Liver (tissue), 9 donors: Measurements from ENCODE around the gene HECTD2. TPM values are rescaled to one million over a fixed set of nuclear protein-coding genes. Genes with fewer than 3 reads are reported as not detected.

Experiments used
- DNase-seq: peaks from one replicate; pipeline ENCODE4 v3.0.0-alpha.2; 2017; ENCODE audit warnings: low spot score
- H3K27ac ChIP-seq, 2 donors: one replicate each; pipeline ENCODE4 v1.7.0; 2013; ENCODE audit warnings: inconsistent platforms in 2 of 2, low read length in 2 of 2, control low read depth in 1 of 2, low read depth in 1 of 2, mild to moderate bottlenecking in 1 of 2
- H3K27me3 ChIP-seq, 4 donors: one replicate each; pipeline versions ENCODE4 v1.6.1 to v1.7.0; 2013; ENCODE audit warnings: low read length in 3 of 4, inconsistent platforms in 1 of 4, mild to moderate bottlenecking in 1 of 4, moderate library complexity in 1 of 4; ENCODE audit not compliant: control insufficient read depth in 4 of 4, insufficient read depth in 4 of 4
- H3K36me3 ChIP-seq, 4 donors: one replicate each; pipeline versions ENCODE4 v1.6.1 to v1.7.0; 2013; ENCODE audit warnings: low read length in 3 of 4, mild to moderate bottlenecking in 3 of 4, low read depth in 1 of 4, moderate library complexity in 1 of 4; ENCODE audit not compliant: control insufficient read depth in 4 of 4, insufficient read depth in 3 of 4
- H3K4me1 ChIP-seq, 4 donors: one replicate each; pipeline versions ENCODE4 v1.6.1 to v1.7.0; 2013; ENCODE audit warnings: low read length in 3 of 4, mild to moderate bottlenecking in 3 of 4, moderate library complexity in 1 of 4; ENCODE audit not compliant: control insufficient read depth in 4 of 4, insufficient read depth in 4 of 4
- H3K4me3 ChIP-seq, 3 donors: one replicate each; pipeline versions ENCODE4 v1.6.1 to v1.7.0; 2013; ENCODE audit warnings: low read length in 3 of 3, control low read depth in 1 of 3, low read depth in 1 of 3, mild to moderate bottlenecking in 1 of 3
- H3K9ac ChIP-seq, 2 donors: one replicate each; pipeline ENCODE4 v1.7.0; 2013; ENCODE audit warnings: low read length in 2 of 2, mild to moderate bottlenecking in 2 of 2, moderate library complexity in 2 of 2, control low read depth in 1 of 2, low read depth in 1 of 2
- H3K9me3 ChIP-seq, 4 donors: one replicate each; pipeline versions ENCODE4 v1.6.1 to v1.7.0; 2013; ENCODE audit warnings: low read length in 3 of 4; ENCODE audit not compliant: control insufficient read depth in 4 of 4
- EGR1 ChIP-seq, 2 donors: IDR thresholded peaks; 2 replicates each; pipeline ENCODE4 v1.6.1; 2016 to 2018; ENCODE audit warnings: antibody characterized with exemption in 2 of 2, low read depth in 2 of 2
- FOXA1 ChIP-seq: IDR thresholded peaks from 2 replicates; pipeline ENCODE4 v1.6.1; 2016; ENCODE audit warnings: antibody characterized with exemption
- FOXA2 ChIP-seq: IDR thresholded peaks from 2 replicates; pipeline ENCODE4 v1.6.1; 2016; ENCODE audit warnings: antibody characterized with exemption
- GABPA ChIP-seq, 2 donors: IDR thresholded peaks in 1 of 2; conservative IDR thresholded peaks in 1 of 2; 2 replicates each; pipeline ENCODE4 v1.6.1; 2016; ENCODE audit warnings: antibody characterized with exemption in 2 of 2, mild to moderate bottlenecking in 1 of 2, moderate library complexity in 1 of 2
- HNF4A ChIP-seq, 2 donors: conservative IDR thresholded peaks; 2 replicates each; pipeline ENCODE4 v1.6.1; 2016; ENCODE audit warnings: antibody characterized with exemption in 2 of 2, mild to moderate bottlenecking in 2 of 2
- HNF4G ChIP-seq: IDR thresholded peaks from 2 replicates; pipeline ENCODE4 v1.6.1; 2016; ENCODE audit warnings: antibody characterized with exemption
- NR2F2 ChIP-seq: IDR thresholded peaks from 2 replicates; pipeline ENCODE4 v1.6.1; 2016; ENCODE audit warnings: antibody characterized with exemption
- RAD21 ChIP-seq, 2 donors: IDR thresholded peaks; 2 replicates each; pipeline ENCODE4 v1.6.1; 2016; ENCODE audit warnings: antibody characterized with exemption in 2 of 2, mild to moderate bottlenecking in 2 of 2
- RXRA ChIP-seq, 2 donors: IDR thresholded peaks; 2 replicates each; pipeline ENCODE4 v1.6.1; 2017 to 2018; ENCODE audit warnings: antibody characterized with exemption in 2 of 2, mild to moderate bottlenecking in 1 of 2
- SP1 ChIP-seq: IDR thresholded peaks from 2 replicates; pipeline ENCODE4 v1.6.1; 2018; ENCODE audit warnings: antibody characterized with exemption, mild to moderate bottlenecking
- TAF1 ChIP-seq: conservative IDR thresholded peaks from 2 replicates; pipeline ENCODE4 v1.6.1; 2016; ENCODE audit warnings: antibody characterized with exemption, mild to moderate bottlenecking
- YY1 ChIP-seq: IDR thresholded peaks from 2 replicates; pipeline ENCODE4 v1.6.1; 2016; ENCODE audit warnings: antibody characterized with exemption, mild to moderate bottlenecking
- WGBS: extraction: QIAGEN DNeasy Blood & Tissue Kit; methylation state at CpG from one replicate; pipeline ENCODE4 v1.1.7; 2013; 5-methylcytosine and 5-hydroxymethylcytosine counted together
- polyA plus RNA-seq, 2 donors: library from polyadenylated mRNA; stranded (reverse) in 1 of 2; unstranded in 1 of 2; fragments of 200-250 nt in 1 of 2; fragments of >200 nt in 1 of 2; fragmentation: Nextera tagmentation in 1 of 2; extraction: Ambion mirVana in 1 of 2; gene quantifications; one replicate each; pipeline versions ENCODE4 v1.2.1 to v1.2.3, GENCODE V29; 2013 to 2015
- total RNA-seq, 2 donors: library from RNA; depleted of rRNA; stranded (reverse); fragments of >200 nt; gene quantifications; one replicate each; pipeline ENCODE4 v1.2.3, GENCODE V29; 2014
- TF ChIP-seq, protein P1 (sequence below): IDR thresholded peaks from 2 replicates; pipeline ENCODE4 v1.6.1; 2016; ENCODE audit warnings: antibody characterized with exemption
- TF ChIP-seq, protein P2 (sequence below): IDR thresholded peaks from 2 replicates; pipeline ENCODE4 v1.6.1; 2016; ENCODE audit warnings: antibody characterized with exemption, mild to moderate bottlenecking
- TF ChIP-seq, protein P3 (sequence below): IDR thresholded peaks from 2 replicates; pipeline ENCODE4 v1.6.1; 2016; ENCODE audit warnings: antibody characterized with exemption
- TF ChIP-seq, protein P4 (sequence below): IDR thresholded peaks from 2 replicates; pipeline ENCODE4 v1.6.1; 2016; ENCODE audit warnings: antibody characterized with exemption
- donor health status: healthy.
- donor health status: healthy.
- donor health status: healthy.
- donor health status: healthy.
- donor health status: healthy.

HECTD2 gene
- total and polyA plus RNA-seq, 4 donors: 1.0 to 5.0 (median 3.2) TPM

DNA sequence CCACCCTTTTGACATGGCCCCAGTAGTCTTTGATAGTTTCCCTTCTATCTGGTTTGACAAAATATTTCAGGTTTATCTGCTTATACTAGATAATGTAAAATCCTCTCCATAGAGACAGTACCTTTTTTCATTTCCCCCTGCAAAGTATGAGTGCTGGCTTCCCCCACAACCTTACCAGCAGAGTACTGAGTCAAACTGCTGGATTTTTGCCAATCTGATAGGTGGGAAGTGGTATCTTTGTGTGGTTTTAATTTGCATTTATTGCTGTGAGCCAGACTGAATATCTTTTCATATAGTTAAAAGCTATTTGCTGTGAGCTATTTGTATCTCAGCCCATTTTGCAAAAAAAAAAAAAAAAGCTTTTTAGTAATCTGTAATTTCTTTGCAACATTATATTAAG lies 32.1 kb upstream of the HECTD2 start:
- no peak overlapping the region for H3K27ac ChIP-seq
- no peaks in the 10 kb centered on the region for H3K36me3 ChIP-seq
- no peak overlapping the region for H3K4me3 ChIP-seq
- no peak for DNase-seq
- TF ChIP-seq HNF4G (no peak), NR2F2 (no peak), YY1 (no peak), HNF4A (conservative IDR thresholded peaks at IDR 0.05) (no peak), TAF1 (no peak)
- TF ChIP-seq, protein P1, sequence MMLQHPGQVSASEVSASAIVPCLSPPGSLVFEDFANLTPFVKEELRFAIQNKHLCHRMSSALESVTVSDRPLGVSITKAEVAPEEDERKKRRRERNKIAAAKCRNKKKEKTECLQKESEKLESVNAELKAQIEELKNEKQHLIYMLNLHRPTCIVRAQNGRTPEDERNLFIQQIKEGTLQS: no peak
- no peak overlapping the region for H3K9ac ChIP-seq
- peaks cover 3 to 20% (median 7%) of the 10 kb centered on the region in 4 donors for H3K9me3 ChIP-seq
- H3K4me1 ChIP-seq: no peaks in the 10 kb centered on the region
- no peaks in the 10 kb centered on the region for H3K27me3 ChIP-seq

DNA sequence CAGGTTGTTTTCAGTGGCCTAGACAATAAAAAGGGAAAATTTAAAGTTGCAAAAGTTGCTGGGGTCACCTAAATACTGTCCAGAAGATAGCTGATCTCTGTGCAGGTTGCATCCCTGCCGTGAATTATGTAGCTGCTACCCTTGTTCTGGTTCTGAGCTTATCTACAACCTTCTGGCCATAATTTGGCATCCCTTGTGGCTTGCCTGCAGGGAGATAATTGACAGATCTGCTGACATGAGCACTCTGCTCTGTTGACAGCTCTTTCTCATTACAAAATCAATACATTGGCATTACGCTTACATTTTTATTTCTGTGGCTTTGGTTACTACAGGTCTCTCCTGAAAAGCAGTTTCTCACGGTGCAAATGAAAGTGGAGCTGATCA lies 29.3 kb upstream of the HECTD2 start:
- Histone ChIP-seq H3K9ac (no peak overlapping the region), H3K27me3 (no peaks in the 10 kb centered on the region), H3K4me1 (no peaks in the 10 kb centered on the region), H3K27ac (no peak overlapping the region), H3K36me3 (no peaks in the 10 kb centered on the region), H3K4me3 (no peak overlapping the region), H3K9me3 (peaks cover 0 to 3% (median 0%) of the 10 kb centered on the region in 4 donors)
- WGBS: 59% methylated on average over 3 of the region's 3 CpGs
- no peak for DNase-seq
- no peak for TF ChIP-seq EGR1 (IDR thresholded peaks at IDR 0.05; ENCODE audit: low read depth in 2 of 2)
- no peak for TF ChIP-seq YY1
- no peak for TF ChIP-seq GABPA (IDR thresholded peaks at IDR 0.05 in 1 of 2, conservative IDR thresholded peaks at IDR 0.05 in 1 of 2)
- TF ChIP-seq HNF4A (conservative IDR thresholded peaks at IDR 0.05): no peak
- TF ChIP-seq, protein P2, sequence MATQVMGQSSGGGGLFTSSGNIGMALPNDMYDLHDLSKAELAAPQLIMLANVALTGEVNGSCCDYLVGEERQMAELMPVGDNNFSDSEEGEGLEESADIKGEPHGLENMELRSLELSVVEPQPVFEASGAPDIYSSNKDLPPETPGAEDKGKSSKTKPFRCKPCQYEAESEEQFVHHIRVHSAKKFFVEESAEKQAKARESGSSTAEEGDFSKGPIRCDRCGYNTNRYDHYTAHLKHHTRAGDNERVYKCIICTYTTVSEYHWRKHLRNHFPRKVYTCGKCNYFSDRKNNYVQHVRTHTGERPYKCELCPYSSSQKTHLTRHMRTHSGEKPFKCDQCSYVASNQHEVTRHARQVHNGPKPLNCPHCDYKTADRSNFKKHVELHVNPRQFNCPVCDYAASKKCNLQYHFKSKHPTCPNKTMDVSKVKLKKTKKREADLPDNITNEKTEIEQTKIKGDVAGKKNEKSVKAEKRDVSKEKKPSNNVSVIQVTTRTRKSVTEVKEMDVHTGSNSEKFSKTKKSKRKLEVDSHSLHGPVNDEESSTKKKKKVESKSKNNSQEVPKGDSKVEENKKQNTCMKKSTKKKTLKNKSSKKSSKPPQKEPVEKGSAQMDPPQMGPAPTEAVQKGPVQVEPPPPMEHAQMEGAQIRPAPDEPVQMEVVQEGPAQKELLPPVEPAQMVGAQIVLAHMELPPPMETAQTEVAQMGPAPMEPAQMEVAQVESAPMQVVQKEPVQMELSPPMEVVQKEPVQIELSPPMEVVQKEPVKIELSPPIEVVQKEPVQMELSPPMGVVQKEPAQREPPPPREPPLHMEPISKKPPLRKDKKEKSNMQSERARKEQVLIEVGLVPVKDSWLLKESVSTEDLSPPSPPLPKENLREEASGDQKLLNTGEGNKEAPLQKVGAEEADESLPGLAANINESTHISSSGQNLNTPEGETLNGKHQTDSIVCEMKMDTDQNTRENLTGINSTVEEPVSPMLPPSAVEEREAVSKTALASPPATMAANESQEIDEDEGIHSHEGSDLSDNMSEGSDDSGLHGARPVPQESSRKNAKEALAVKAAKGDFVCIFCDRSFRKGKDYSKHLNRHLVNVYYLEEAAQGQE: no peak
- no peak for TF ChIP-seq RAD21 (IDR thresholded peaks at IDR 0.05)
- TF ChIP-seq, protein P3, sequence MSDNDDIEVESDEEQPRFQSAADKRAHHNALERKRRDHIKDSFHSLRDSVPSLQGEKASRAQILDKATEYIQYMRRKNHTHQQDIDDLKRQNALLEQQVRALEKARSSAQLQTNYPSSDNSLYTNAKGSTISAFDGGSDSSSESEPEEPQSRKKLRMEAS: no peak
- TF ChIP-seq FOXA1: no peak
- TF ChIP-seq SP1: no peak
- TF ChIP-seq NR2F2: no peak
- no peak for TF ChIP-seq RXRA (IDR thresholded peaks at IDR 0.05)

DNA sequence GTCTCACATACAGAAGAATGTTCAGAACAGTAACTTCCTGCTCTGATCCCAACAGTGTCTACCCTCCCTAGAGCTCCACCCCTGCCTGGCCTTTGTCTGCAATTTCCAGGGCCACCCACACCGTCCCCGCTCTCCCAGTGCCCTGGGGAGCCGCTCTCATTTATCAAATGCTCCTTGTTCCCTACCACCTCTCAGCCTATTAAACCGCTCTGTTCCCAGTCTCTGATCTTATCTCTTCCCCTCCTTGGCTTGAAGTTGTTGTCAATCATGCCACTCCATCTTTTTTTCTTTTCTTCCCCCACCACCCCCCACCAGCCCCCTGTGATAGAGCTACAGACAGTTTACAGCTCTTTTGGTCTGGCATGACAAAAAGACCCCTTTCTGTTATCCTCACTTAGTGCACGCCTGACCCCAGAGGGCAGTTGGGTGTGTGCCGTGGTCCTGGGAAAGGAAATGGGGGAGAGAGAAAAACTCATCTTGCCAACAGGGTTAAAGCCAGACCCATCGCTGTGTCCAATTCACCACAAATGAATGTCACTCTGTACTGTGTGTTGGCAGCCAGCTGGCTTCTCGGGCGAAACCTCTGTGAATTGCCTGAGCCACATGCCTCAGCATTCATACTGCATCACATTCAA lies 28.8 kb upstream of the HECTD2 start:
- Histone ChIP-seq H3K27ac (no peak overlapping the region), H3K4me1 (no peaks in the 10 kb centered on the region), H3K9ac (no peak overlapping the region), H3K27me3 (no peaks in the 10 kb centered on the region), H3K36me3 (no peaks in the 10 kb centered on the region), H3K4me3 (no peak overlapping the region), H3K9me3 (peaks cover 0 to 3% (median 0%) of the 10 kb centered on the region in 4 donors)
- TF ChIP-seq FOXA2: no peak
- no peak for TF ChIP-seq SP1
- TF ChIP-seq, protein P1: no peak
- TF ChIP-seq RXRA (IDR thresholded peaks at IDR 0.05): no peak
- no peak for TF ChIP-seq TAF1
- no peak for TF ChIP-seq EGR1 (IDR thresholded peaks at IDR 0.05; ENCODE audit: low read depth in 2 of 2)
- no peak for TF ChIP-seq HNF4G
- TF ChIP-seq FOXA1: no peak
- TF ChIP-seq, protein P4, sequence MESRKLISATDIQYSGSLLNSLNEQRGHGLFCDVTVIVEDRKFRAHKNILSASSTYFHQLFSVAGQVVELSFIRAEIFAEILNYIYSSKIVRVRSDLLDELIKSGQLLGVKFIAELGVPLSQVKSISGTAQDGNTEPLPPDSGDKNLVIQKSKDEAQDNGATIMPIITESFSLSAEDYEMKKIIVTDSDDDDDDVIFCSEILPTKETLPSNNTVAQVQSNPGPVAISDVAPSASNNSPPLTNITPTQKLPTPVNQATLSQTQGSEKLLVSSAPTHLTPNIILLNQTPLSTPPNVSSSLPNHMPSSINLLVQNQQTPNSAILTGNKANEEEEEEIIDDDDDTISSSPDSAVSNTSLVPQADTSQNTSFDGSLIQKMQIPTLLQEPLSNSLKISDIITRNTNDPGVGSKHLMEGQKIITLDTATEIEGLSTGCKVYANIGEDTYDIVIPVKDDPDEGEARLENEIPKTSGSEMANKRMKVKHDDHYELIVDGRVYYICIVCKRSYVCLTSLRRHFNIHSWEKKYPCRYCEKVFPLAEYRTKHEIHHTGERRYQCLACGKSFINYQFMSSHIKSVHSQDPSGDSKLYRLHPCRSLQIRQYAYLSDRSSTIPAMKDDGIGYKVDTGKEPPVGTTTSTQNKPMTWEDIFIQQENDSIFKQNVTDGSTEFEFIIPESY: no peak
- no peak for DNase-seq
- WGBS: 76% methylated on average over 9 of the region's 9 CpGs
